PFSK-1 (cell line): ENCODE data around the gene NTN1.

Experiments
- REST ChIP-seq, 2 experiments: IDR thresholded peaks; 2 replicates each; pipeline versions ENCODE4 v1.6.1 to v1.8.0; 2011 to 2012; ENCODE audit warnings: low read depth in 2 of 2, low read length in 2 of 2, control low read depth in 1 of 2, inconsistent platforms in 1 of 2, mild to moderate bottlenecking in 1 of 2, moderate library complexity in 1 of 2; ENCODE audit not compliant: insufficient read depth in 1 of 2
- SIN3A ChIP-seq: IDR thresholded peaks from 2 replicates; pipeline ENCODE4 v1.6.1; 2012; ENCODE audit warnings: mild to moderate bottlenecking, low read length, moderate library complexity, borderline replicate concordance; ENCODE audit not compliant: insufficient read depth
- TAF1 ChIP-seq: IDR thresholded peaks from 2 replicates; pipeline ENCODE4 v1.6.1; 2012; ENCODE audit warnings: low read length, control low read depth, borderline replicate concordance; ENCODE audit not compliant: insufficient read depth

- no peak for TF ChIP-seq TAF1
- no peak for TF ChIP-seq REST (IDR thresholded peaks at IDR 0.05; ENCODE audit: insufficient read depth in 1 of 2, low read depth in 2 of 2, low read length in 2 of 2)
- no peak for TF ChIP-seq SIN3A
These were observed 69.4 kb downstream of the NTN1 start for GRCh38 chr17:9090641-9091096.
